ENCODE data around the gene NANOG.
"Not testable (repeated sequence)": the region's sequence is repeated elsewhere in the genome, so short reads cannot be mapped to it uniquely, and the experiment has no call there.

The NANOG gene

DNA sequence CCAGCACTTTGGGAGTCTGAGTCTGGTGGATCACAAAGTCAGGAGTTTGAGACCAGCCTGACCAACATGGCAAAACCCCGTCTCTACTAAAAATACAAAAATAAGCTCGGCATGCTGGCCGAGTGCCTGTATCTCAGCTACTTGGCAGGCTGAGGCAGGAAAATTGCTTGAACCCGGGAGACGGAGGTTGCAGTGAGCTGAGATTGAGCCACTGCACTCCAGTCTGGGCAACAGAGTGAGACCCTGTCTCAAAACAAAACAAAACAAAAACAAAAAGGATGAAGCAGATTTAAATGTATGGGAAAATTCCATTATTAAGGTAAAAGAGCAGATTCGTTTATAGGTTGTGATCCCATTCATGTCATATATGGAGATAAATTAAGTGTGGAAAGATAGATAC, 17.1 kb downstream of the NANOG start:
- DNase-seq: not testable (repeated sequence)

DNA sequence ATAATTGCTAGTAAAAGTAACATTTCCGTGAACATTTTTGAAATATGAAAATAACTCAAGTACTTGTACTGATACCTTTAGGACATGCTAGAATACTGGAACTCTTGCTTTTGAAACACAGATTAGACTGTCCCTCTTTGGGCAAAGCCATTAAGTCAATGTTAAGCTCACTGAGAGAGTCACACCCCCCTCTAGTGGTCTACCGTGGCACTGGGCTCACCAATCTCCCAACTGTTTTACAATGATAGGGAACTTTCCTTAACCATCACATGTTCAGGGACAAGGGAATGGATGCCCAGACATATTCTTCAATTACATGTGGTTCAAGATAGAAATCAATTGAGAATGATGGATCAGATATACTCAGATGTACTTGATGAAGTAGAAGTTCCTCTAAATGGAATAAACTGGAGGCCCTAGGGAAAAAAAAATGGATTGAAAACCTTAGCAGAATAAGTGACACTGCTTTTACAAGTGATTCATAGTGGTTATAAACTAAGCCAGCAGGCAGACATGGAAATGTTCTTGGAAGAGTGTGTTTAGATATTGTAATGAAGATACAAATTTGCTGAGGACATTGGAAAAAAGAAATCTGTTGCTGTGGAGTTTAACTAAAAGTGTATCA, 17.8 kb downstream of the NANOG start:
- DNase-seq: peak; percentile 69

DNA sequence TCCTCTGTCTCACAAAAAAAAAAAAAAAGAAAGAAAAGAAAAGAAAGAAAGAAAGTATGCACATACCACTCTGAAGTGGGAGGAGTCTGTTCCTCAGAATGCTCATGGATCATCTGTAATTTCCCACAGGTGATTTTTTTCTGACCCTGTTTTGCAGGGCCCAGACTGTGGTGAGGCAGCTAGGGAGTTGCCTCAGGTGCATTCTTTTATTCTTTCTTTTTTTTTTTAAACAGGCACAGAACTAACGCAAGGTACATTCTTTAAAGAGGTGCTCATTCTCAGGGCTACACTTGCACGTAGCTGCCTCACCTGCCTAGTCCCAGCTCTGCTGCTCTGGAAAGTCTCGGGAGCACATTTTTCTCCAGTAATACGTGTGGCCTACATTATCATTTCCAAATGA, 36.6 kb downstream of the NANOG start:
- not testable (repeated sequence) for DNase-seq

DNA sequence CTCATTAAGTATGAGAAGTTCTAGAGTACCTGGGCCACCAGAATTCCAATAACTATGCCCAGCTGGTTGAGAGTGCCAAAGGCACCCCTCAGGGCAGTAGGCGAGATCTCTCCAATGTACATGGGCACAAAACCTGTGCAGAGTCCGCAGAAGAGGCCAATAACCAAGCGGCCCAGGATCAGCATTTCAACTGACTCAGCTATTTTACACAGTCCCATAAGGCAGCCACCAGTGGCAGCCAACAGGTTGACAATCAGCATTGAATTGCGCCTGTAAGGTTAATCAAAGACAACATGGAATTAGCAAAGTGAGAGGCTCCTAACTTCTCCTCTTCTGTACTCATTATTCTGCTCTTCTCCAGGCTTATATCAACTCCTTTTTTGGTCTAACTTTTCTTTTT, 40.5 kb downstream of the NANOG start:
- DNase-seq: not testable (repeated sequence)

GRCh38 chr12:7832059-7832696, 43.0 kb downstream of the NANOG start:
- DNase-seq: peak; percentile 11

- DNase-seq: not testable (repeated sequence)
These were observed 44.0 kb downstream of the NANOG start for GRCh38 chr12:7833201-7833600.

- DNase-seq: no peak
These were observed 44.6 kb downstream of the NANOG start for GRCh38 chr12:7833831-7834230.

DNA sequence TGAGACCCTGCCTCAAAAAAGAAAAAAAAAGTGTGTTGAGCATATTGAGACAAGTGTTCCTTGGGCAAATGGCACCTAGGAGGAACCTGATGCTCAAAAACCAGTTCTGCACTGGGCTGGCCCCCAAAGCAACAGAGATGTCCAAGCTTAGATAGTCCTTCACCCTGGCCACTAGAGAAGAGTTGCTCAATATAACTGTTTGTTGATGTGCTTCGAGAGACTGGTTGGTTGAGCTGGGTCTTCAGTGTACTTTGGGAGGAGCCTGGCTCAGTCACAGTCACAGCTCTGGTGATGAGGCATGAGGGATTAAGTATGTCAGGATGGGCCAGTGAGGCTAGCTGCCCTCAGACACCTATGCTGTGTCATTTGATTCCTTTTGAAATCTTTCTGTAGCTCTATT, 45.5 kb downstream of the NANOG start:
- no peak for DNase-seq

GRCh38 chr12:7835116-7835515, 45.9 kb downstream of the NANOG start:
- no peak for DNase-seq

DNA sequence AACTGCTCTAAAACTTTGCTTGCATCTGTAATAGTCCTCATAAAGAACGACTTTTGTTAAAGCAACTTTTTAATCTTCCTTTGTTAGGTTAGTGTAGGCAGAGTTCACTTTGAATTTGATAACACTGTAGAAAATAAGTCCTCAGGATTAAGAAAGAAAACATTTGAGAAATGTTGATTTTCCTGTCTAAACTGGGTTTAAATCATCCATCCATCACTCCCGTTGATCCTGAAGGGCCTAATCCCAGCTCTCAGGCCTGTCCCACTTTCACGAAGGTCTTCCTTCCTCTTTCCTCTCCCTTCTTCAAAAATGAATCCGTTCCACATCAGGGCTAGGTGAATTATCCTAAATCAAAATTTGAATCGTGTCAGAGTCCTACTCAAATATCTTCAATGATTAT, 46.6 kb downstream of the NANOG start:
- no peak for DNase-seq

DNA sequence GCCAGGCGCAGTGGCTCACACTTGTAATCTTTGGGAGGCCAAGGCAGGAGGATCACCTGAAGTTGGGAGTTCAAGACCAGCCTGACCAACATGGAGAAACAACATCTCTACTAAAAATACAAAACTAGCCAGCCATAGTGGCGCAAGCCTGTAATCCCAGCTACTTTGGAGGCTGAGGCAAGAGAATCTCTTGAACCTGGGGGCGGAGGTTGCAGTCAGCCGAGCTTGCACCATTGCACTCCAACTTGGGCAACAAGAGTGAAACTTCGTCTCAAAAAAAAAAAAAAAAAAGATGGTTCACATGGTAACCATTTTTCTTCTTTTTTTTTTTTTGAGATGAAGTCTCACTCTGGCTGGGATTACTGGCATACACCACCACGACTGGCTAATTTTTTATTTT, 48.2 kb downstream of the NANOG start:
- DNase-seq: no peak

GRCh38 chr12:7839226-7839625, 50.0 kb downstream of the NANOG start:
- DNase-seq: not testable (repeated sequence)

DNA sequence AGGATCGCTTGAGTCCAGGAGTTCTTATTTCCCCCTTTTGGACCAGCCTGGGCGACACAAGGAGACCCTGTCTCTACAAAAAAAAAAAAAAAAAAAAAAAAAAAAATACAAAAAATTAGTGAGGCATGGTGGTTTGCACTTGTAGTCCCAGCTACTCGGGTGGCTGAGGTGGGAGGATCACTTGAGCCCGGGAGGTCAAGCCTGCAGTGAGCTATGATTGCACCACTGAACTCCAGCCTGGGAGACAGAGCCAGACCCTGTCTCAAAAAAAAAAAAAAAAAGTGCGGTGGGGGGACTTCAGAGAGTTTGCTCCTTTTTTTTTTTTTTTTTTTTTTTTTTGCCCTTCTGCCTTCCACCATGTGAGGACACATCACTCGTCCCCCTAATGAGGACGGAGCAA, 50.6 kb downstream of the NANOG start:
- not testable (repeated sequence) for DNase-seq

DNA sequence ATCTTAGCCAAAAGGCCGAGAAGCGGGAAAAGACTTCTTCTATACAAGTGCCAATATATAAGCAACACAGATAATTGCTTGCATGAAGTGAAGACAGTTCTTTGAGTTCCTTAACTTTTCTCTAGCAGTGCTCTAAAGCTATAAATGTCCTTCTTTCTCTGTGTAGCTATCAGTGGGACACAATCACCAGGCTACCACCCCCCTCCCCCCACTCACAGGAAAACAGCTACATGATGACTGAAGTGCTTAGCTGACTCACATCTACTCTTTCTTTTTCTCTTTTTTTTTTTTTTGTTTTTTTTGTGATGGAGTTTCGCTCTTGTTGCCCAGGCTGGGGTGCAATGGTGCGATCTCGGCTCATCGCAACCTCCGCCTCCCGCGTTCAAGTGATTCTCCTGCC, 53.2 kb downstream of the NANOG start:
- not testable (repeated sequence) for DNase-seq

DNA sequence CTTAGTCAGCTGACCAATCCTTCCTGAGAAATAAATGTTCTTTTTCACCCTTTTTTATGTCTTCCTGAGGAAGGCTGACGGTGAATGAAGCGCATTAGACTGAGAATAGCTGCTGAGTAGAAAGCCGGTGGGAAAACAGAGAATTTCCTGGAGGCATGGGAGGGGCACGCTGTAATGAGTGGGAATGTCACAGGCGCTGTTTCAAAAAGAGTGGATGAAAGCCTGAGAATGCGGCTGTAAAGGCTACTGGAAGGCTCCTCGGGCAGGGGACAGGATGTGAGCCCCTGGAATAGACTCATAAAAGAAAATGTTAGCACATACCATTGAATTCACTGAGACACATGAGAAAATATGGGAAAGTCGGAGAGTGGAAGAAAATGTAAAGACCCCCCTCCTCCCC, 53.9 kb downstream of the NANOG start:
- DNase-seq: not testable (repeated sequence)

DNA sequence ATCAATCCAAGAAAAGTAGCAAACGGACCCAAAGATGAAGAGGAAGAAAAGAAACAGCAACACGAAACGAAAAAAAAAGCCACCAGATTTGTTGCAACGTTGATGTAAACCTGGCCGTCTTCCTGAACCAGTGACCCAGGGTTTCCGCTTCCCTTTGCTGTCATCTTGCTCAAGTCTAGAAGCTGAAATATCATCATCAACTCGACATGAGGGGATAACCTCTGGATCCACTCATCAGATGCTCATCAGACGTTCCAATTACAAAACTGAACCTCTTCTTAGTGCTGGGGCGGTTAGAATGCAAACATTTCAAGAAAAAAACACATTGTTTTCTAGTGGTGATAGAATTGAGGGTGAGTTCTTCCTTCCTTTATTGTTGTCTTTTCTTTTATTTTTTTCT, 54.4 kb downstream of the NANOG start:
- not testable (repeated sequence) for DNase-seq

GRCh38 chr12:7844116-7844515, 54.9 kb downstream of the NANOG start:
- no peak for DNase-seq

DNA sequence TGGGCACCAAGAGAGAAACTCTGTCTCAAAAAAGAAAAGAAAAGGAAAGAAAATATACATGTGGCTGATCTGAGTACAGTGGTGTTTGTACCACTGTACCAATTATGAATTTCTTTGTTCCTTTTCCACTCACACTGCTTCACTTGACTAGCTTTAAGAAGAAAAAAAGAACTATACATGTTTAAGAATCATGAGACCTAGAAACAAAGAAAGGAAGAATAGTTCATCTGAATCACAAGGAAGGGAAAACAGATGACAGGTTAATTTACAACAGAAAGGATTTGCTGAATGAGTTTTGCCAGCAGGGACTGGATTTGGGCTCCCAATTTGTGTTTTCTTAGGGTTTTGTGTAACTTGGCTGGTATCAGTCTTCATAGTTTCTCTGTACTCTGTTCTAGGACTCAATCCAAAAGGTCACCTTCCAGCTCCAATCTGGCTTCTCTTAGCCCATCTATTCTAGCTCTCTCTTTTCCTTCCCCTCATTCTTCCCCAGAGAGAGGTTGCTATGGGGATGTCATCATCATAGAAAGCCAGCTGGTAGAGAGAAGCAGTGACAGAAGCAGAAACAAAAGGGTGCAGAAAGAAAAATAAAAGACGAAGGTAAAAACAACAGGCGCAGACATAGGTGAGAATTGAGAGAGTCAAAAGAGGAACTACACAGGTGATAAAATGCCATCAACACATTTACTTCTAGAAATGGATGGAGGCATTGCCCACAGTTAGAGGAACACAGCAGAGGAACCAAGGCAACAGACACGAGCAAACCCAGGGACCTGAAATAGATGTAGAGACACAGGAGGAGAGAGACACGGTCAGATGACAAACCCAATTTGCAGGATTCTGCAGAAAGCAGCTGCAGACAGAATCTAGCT, 58.3 kb downstream of the NANOG start:
- not testable (repeated sequence) for DNase-seq

GRCh38 chr12:7848098-7848422, 58.9 kb downstream of the NANOG start:
- DNase-seq: not testable (repeated sequence)

All from NCI-H1694 (cell line).